Peyer's patch (tissue), 4 donors: ENCODE results near the gene HHIPL1.

Experiments
- POLR2A ChIP-seq, 2 donors: fragments of 450-650 bp; IDR thresholded peaks; one replicate each; pipeline ENCODE4 v1.5.1; 2017; ENCODE audit warnings: antibody characterized with exemption in 2 of 2, mild to moderate bottlenecking in 2 of 2, moderate library complexity in 2 of 2
- TF ChIP-seq, protein P1 (sequence below), 6 experiments: fragments of 450-650 bp in 4 of 6; fragments of 200-600 bp in 2 of 6; sonication (generic) in 1 of 6; IDR thresholded peaks; one replicate each; pipeline ENCODE4 v1.5.1; 2017 to 2019; ENCODE audit warnings: antibody characterized with exemption in 6 of 6, mild to moderate bottlenecking in 3 of 6, moderate library complexity in 1 of 6

DNA sequence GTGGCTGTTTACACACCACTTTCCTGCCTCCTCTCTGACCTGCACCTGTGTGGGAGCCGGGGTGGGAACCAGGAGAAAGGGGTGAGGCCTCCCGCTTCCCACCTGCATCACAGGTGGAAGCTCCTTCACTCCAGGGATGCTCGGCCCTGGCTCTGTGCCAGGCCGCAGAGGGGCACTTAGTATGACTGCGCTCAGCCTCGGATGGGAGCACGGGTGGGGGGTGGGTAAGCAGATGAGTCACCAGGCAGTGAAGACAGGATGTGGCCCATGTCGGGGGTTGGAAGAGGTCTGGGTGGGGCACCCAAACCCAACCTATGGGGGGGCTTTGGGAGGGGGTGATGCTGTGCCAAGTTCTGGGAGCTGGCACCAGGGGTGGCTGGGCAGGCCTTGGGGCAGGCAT is 31.7 kb downstream of the HHIPL1 start:
- no peak for TF ChIP-seq POLR2A (IDR thresholded peaks at IDR 0.05)
- TF ChIP-seq, protein P1, sequence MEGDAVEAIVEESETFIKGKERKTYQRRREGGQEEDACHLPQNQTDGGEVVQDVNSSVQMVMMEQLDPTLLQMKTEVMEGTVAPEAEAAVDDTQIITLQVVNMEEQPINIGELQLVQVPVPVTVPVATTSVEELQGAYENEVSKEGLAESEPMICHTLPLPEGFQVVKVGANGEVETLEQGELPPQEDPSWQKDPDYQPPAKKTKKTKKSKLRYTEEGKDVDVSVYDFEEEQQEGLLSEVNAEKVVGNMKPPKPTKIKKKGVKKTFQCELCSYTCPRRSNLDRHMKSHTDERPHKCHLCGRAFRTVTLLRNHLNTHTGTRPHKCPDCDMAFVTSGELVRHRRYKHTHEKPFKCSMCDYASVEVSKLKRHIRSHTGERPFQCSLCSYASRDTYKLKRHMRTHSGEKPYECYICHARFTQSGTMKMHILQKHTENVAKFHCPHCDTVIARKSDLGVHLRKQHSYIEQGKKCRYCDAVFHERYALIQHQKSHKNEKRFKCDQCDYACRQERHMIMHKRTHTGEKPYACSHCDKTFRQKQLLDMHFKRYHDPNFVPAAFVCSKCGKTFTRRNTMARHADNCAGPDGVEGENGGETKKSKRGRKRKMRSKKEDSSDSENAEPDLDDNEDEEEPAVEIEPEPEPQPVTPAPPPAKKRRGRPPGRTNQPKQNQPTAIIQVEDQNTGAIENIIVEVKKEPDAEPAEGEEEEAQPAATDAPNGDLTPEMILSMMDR (IDR thresholded peaks at IDR 0.05): no peak
